H1 (cell line): ENCODE measurements around the gene FMC1. TPM values are rescaled to one million over a fixed set of nuclear protein-coding genes. Genes with fewer than 3 reads are reported as not detected.

ENCODE experiments used
- CBX8 ChIP-seq: fragments of 300-800, 300-1000 bp; sonication (generic); IDR thresholded peaks from 2 replicates; pipeline ENCODE4 v1.7.1; 2016; ENCODE audit warnings: low read depth, low read length, borderline replicate concordance
- MAFK ChIP-seq: IDR thresholded peaks from 2 replicates; pipeline ENCODE4 v1.6.1; 2012; ENCODE audit warnings: low read depth, mild to moderate bottlenecking, improper control_type of control experiment, low read length
- SP2 ChIP-seq: IDR thresholded peaks from 2 replicates; pipeline ENCODE4 v1.6.1; 2012; ENCODE audit warnings: mild to moderate bottlenecking, low read length, inconsistent platforms
- SP4 ChIP-seq: IDR thresholded peaks from 2 replicates; pipeline ENCODE4 v1.6.1; 2012; ENCODE audit warnings: low read length, inconsistent platforms
- TEAD4 ChIP-seq: IDR thresholded peaks from 2 replicates; pipeline ENCODE4 v1.6.1; 2012; ENCODE audit warnings: low read depth, low read length, inconsistent platforms, mixed read lengths
- polyA plus RNA-seq, 7 experiments: library from polyadenylated mRNA; depleted of rRNA in 3 of 7; stranded (reverse) in 5 of 7; unstranded in 2 of 7; fragments of >200 nt in 5 of 7; fragments of 200-250 nt in 2 of 7; gene quantifications; 1 replicate in 5 of 7; 2 replicates in 1 of 7; 4 replicates in 1 of 7; pipeline versions ENCODE4 v1.2.1 to v1.2.3, GENCODE V29; 2011 to 2013; ENCODE audit warnings: missing spikeins in 2 of 7, mixed read lengths in 2 of 7
- total RNA-seq: library from RNA; stranded (reverse); fragmentation: NEBNext Ultra II Directional; extraction: Animal tissue kit (Norgen Biotek cat#: 25700); gene quantifications from 2 replicates; pipeline ENCODE4 v1.2.1, GENCODE V29; 2021

The FMC1 gene
- total and polyA plus RNA-seq, 2 of the 8 experiments (the other 6 are each of a cell fraction or from before 2014, with no cell fraction given): 15.8 to 28.4 TPM

- no peak for TF ChIP-seq CBX8
- TF ChIP-seq TEAD4: no peak
- TF ChIP-seq MAFK: no peak
- no peak for TF ChIP-seq SP4
- no peak for TF ChIP-seq SP2
Observed at GRCh38 chr7:139354729-139355128, 13.6 kb downstream of the FMC1 start (continued).
